Endothelial cell of umbilical vein (primary cell): ENCODE results near the gene PRKX.

Experiments
- EZH2 ChIP-seq: IDR thresholded peaks from 2 replicates; pipeline ENCODE4 v1.6.1; 2012; ENCODE audit warnings: borderline replicate concordance, low read depth, mild to moderate bottlenecking, moderate library complexity, low read length, inconsistent platforms; ENCODE audit not compliant: severe bottlenecking
- TF ChIP-seq, protein P1 (sequence below), 2 donors: IDR thresholded peaks; 1 replicate in 1 of 2; 2 replicates in 1 of 2; pipeline ENCODE4 v1.5.1; 2011; ENCODE audit warnings: low read length in 2 of 2, mild to moderate bottlenecking in 2 of 2, moderate library complexity in 2 of 2, control low read depth in 1 of 2, inconsistent platforms in 1 of 2, low read depth in 1 of 2; ENCODE audit not compliant: insufficient read depth in 1 of 2; ENCODE audit errors: extremely low read depth in 1 of 2

DNA sequence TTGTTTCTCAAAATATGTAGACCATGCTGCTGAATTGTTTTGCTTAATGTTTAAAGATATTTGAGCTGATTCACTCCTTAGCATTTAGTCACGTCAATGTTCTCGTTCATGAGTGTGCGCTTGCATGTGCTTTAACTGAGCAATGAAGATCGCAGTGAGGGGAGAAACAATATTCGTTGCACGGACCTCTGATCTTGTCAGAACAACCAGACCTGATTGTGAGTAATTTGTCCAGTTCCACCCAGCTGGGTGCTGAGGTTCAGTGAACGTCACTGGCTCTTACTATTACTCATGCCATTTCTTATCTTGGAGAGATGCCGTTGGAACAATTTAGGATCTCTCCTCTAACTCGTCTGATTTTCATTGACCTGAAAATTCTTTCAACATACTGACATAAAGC, 15.0 kb upstream of the PRKX start:
- TF ChIP-seq, protein P1, sequence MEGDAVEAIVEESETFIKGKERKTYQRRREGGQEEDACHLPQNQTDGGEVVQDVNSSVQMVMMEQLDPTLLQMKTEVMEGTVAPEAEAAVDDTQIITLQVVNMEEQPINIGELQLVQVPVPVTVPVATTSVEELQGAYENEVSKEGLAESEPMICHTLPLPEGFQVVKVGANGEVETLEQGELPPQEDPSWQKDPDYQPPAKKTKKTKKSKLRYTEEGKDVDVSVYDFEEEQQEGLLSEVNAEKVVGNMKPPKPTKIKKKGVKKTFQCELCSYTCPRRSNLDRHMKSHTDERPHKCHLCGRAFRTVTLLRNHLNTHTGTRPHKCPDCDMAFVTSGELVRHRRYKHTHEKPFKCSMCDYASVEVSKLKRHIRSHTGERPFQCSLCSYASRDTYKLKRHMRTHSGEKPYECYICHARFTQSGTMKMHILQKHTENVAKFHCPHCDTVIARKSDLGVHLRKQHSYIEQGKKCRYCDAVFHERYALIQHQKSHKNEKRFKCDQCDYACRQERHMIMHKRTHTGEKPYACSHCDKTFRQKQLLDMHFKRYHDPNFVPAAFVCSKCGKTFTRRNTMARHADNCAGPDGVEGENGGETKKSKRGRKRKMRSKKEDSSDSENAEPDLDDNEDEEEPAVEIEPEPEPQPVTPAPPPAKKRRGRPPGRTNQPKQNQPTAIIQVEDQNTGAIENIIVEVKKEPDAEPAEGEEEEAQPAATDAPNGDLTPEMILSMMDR (IDR thresholded peaks at IDR 0.05; ENCODE audit: extremely low read depth in 1 of 2, insufficient read depth in 1 of 2, low read depth in 1 of 2, low read length in 2 of 2), result no peak
- no peak for TF ChIP-seq EZH2
